Stimulated activated CD8-positive, alpha-beta memory T cell treated with anti-CD3 and anti-CD28 coated beads, Interleukin-7, amount 100 ng/mL, for 1 hour (primary cell): ENCODE measurements around the gene PYROXD2.
"Not testable (repeated sequence)": the region's sequence is repeated elsewhere in the genome, so short reads cannot be mapped to it uniquely, and the experiment has no call there.

ENCODE experiments used
- DNase-seq, 2 donors: peaks; one replicate each; pipeline ENCODE4 v3.0.0-alpha.2; 2020; ENCODE audit warnings: low read depth in 2 of 2

PYROXD2 gene

GRCh38 chr10:98365406-98366061, 49.4 kb downstream of the PYROXD2 start:
- DNase-seq: no peak

- DNase-seq: no peak
These were observed 50.4 kb downstream of the PYROXD2 start for GRCh38 chr10:98364432-98365102.

- DNase-seq: no peak
These were observed 51.8 kb downstream of the PYROXD2 start for GRCh38 chr10:98363220-98363619.

GRCh38 chr10:98361131-98362025, 53.6 kb downstream of the PYROXD2 start:
- no peak for DNase-seq

GRCh38 chr10:98357194-98357822, 57.7 kb downstream of the PYROXD2 start:
- no peak for DNase-seq

- DNase-seq: no peak
These were observed 60.5 kb downstream of the PYROXD2 start for GRCh38 chr10:98354491-98354890.

GRCh38 chr10:98353170-98353569, 61.8 kb downstream of the PYROXD2 start:
- no peak for DNase-seq

- no peak for DNase-seq
These were observed 63.1 kb downstream of the PYROXD2 start for GRCh38 chr10:98351831-98352402.

GRCh38 chr10:98349508-98349922, 65.5 kb downstream of the PYROXD2 start:
- DNase-seq: no peak

GRCh38 chr10:98346847-98347246, 68.1 kb downstream of the PYROXD2 start:
- DNase-seq: no peak

- DNase-seq: no peak
These were observed 70.4 kb downstream of the PYROXD2 start for GRCh38 chr10:98344589-98345038.

- DNase-seq: not testable (repeated sequence)
These were observed 73.3 kb downstream of the PYROXD2 start for GRCh38 chr10:98341701-98342100.

- DNase-seq: no peak
These were observed 74.1 kb downstream of the PYROXD2 start for GRCh38 chr10:98340940-98341310.

- no peak for DNase-seq
These were observed 74.6 kb downstream of the PYROXD2 start for GRCh38 chr10:98340261-98340939.

GRCh38 chr10:98339799-98340198, 75.2 kb downstream of the PYROXD2 start:
- no peak for DNase-seq

- DNase-seq: no peak
These were observed 76.1 kb downstream of the PYROXD2 start for GRCh38 chr10:98338896-98339295.

- DNase-seq: no peak
These were observed 76.7 kb downstream of the PYROXD2 start for GRCh38 chr10:98338318-98338717.

- DNase-seq: no peak
These were observed 77.5 kb downstream of the PYROXD2 start for GRCh38 chr10:98337484-98337883.
